ENCODE measurements around the gene LYZL2.

DNA sequence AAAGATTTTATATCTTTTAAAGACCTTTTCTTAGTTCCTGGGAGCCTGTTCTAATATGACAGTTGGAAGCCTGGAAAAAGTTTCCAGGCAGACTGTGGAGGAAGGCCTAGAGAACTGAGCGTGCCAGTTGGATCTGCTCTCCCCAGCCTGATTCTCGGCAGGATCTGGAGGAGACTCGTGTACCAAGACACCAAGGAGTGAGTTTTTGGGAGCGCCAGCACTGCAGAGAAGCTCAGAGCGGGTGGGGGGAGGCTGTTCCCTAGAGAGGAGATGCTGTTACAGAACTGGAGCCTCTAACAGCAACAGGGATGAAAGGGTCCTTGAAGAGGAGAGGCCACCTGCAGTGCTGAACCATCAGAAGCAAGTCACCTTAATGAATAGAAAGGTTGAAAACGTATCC, 52.9 kb downstream of the LYZL2 start:
- TF ChIP-seq ZNF384 (IDR thresholded peaks at IDR 0.05) (no peak), FOXA1 (IDR thresholded peaks at IDR 0.05) (no peak), FOXM1 (IDR thresholded peaks at IDR 0.05; ENCODE audit: borderline replicate concordance) (no peak), BHLHE40 (IDR thresholded peaks at IDR 0.05; ENCODE audit: borderline replicate concordance) (no peak), SP1 (IDR thresholded peaks at IDR 0.05) (no peak), HDGF (IDR thresholded peaks at IDR 0.05; ENCODE audit: borderline replicate concordance) (no peak), FOXK2 (IDR thresholded peaks at IDR 0.05) (no peak)
- TF ChIP-seq, protein P1, sequence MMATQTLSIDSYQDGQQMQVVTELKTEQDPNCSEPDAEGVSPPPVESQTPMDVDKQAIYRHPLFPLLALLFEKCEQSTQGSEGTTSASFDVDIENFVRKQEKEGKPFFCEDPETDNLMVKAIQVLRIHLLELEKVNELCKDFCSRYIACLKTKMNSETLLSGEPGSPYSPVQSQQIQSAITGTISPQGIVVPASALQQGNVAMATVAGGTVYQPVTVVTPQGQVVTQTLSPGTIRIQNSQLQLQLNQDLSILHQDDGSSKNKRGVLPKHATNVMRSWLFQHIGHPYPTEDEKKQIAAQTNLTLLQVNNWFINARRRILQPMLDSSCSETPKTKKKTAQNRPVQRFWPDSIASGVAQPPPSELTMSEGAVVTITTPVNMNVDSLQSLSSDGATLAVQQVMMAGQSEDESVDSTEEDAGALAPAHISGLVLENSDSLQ (IDR thresholded peaks at IDR 0.05) = no peak

All from HEK293T (cell line).